SK-N-SH (cell line): ENCODE measurements around the gene MAD1L1. TPM values are rescaled to one million over a fixed set of nuclear protein-coding genes. Genes with fewer than 3 reads are reported as not detected.

Source experiments
- CTCF ChIA-PET: fragments of 300-600, 350-600 bp; formaldehyde crosslinking; extraction: SDS; loops from one replicate; lab custom pipeline; 2021; lab: Yijun Ruan, JAX
- POLR2A ChIA-PET: fragments of 350-600 bp; sonication (Branson Sonifier 250); formaldehyde crosslinking; extraction: SDS; loops from one replicate; lab custom pipeline; 2020; ENCODE audit warnings: antibody characterized with exemption, inconsistent platforms; lab: Yijun Ruan, JAX
- DNase-seq: peaks from one replicate; pipeline ENCODE4 v3.0.0; 2012
- H2AFZ ChIP-seq: fragments of 200-600 bp; sonication (generic); 2 replicates; pipeline ENCODE4 v1.8.1; 2016; ENCODE audit warnings: antibody characterized with exemption, mild to moderate bottlenecking, low read depth
- H3F3A ChIP-seq: fragments of 200-600 bp; sonication (generic); replicated peaks from 2 replicates; pipeline ENCODE3; 2016; ENCODE audit warnings: antibody characterized with exemption, mild to moderate bottlenecking; ENCODE audit not compliant: insufficient read depth
- H3K27ac ChIP-seq, 2 experiments: fragments of 200-500 bp in 1 of 2; fragments of 200-600 bp in 1 of 2; sonication (Bioruptor generic) in 1 of 2; sonication (generic), shearing (Covaris generic) in 1 of 2; 2 replicates each; pipeline versions ENCODE4 v1.5.1 to v1.6.1; 2014 to 2016; ENCODE audit warnings: low read depth in 2 of 2, inconsistent platforms in 1 of 2, low read length in 1 of 2, mild to moderate bottlenecking in 1 of 2, mixed read lengths in 1 of 2
- H3K27me3 ChIP-seq: fragments of 200-600 bp; sonication (generic), shearing (Covaris generic); 2 replicates; pipeline ENCODE4 v1.6.1; 2016; ENCODE audit warnings: mixed run types; ENCODE audit not compliant: insufficient read depth
- H3K36me3 ChIP-seq, 2 experiments: fragments of 200-500 bp in 1 of 2; fragments of 200-600 bp in 1 of 2; sonication (Bioruptor generic) in 1 of 2; sonication (generic) in 1 of 2; replicated peaks in 1 of 2; 2 replicates each; pipeline versions ENCODE3 to v1.5.1; 2014 to 2016; ENCODE audit warnings: low read length in 1 of 2, mild to moderate bottlenecking in 1 of 2; ENCODE audit not compliant: insufficient read depth in 2 of 2, control insufficient read depth in 1 of 2
- H3K4me1 ChIP-seq, 2 experiments: fragments of 200-500 bp in 1 of 2; fragments of 200-600 bp in 1 of 2; sonication (Bioruptor generic) in 1 of 2; sonication (generic), shearing (Covaris generic) in 1 of 2; 2 replicates each; pipeline versions ENCODE4 v1.5.1 to v1.6.1; 2014 to 2016; ENCODE audit warnings: low read depth in 1 of 2, low read length in 1 of 2, mixed run types in 1 of 2; ENCODE audit not compliant: insufficient read depth in 2 of 2, control insufficient read depth in 1 of 2
- H3K4me2 ChIP-seq: fragments of 200-600 bp; sonication (generic), shearing (Covaris generic); 2 replicates; pipeline ENCODE4 v1.6.1; 2017; ENCODE audit warnings: mixed run types
- H3K4me3 ChIP-seq, 2 experiments: fragments of 200-500 bp in 1 of 2; fragments of 200-600 bp in 1 of 2; sonication (Bioruptor generic) in 1 of 2; sonication (generic), shearing (Covaris generic) in 1 of 2; 2 replicates each; pipeline versions ENCODE4 v1.5.1 to v1.8.1; 2014 to 2016; ENCODE audit warnings: low read depth in 2 of 2, inconsistent platforms in 1 of 2, low read length in 1 of 2, mild to moderate bottlenecking in 1 of 2, mixed read lengths in 1 of 2, moderate library complexity in 1 of 2
- H3K79me2 ChIP-seq: fragments of 200-600 bp; sonication (generic); 2 replicates; pipeline ENCODE4 v1.8.1; 2017; ENCODE audit warnings: mild to moderate bottlenecking; ENCODE audit not compliant: insufficient read depth
- H3K9ac ChIP-seq: fragments of 200-600 bp; sonication (generic); 2 replicates; pipeline ENCODE4 v1.6.1; 2017; ENCODE audit warnings: mixed run types
- H3K9me2 ChIP-seq: fragments of 200-600 bp; sonication (generic); 2 replicates; pipeline ENCODE4 v1.6.1; 2017; ENCODE audit warnings: mixed run types
- H3K9me3 ChIP-seq: fragments of 200-600 bp; sonication (generic); 2 replicates; pipeline ENCODE4 v1.6.1; 2017; ENCODE audit warnings: mixed run types, mild to moderate bottlenecking, moderate library complexity
- H4K20me1 ChIP-seq: fragments of 200-600 bp; sonication (generic); 2 replicates; pipeline ENCODE4 v1.6.1; 2017; ENCODE audit warnings: mild to moderate bottlenecking, mixed run types; ENCODE audit not compliant: insufficient read depth
- EP300 ChIP-seq, 2 experiments: IDR thresholded peaks; 2 replicates each; pipeline versions ENCODE4 v1.4.0 to v1.6.1; 2012; ENCODE audit warnings: borderline replicate concordance in 1 of 2, low read depth in 1 of 2, low read length in 1 of 2
- FOSL2 ChIP-seq: IDR thresholded peaks from 2 replicates; pipeline ENCODE4 v1.4.0; 2012; ENCODE audit warnings: low read depth, mild to moderate bottlenecking, moderate library complexity, borderline replicate concordance
- FOXJ3 ChIP-seq: sonication (generic); formaldehyde crosslinking; IDR thresholded peaks from 2 replicates; pipeline ENCODE4 v1.5.1; 2020; ENCODE audit warnings: mild to moderate bottlenecking, missing genetic modification reagents
- GABPA ChIP-seq: IDR thresholded peaks from 2 replicates; pipeline ENCODE4 v1.4.0; 2012; ENCODE audit warnings: low read depth, mild to moderate bottlenecking
- IRF3 ChIP-seq: fragments of 150-350 bp; IDR thresholded peaks from 2 replicates; pipeline ENCODE4 v1.6.1; 2016; ENCODE audit warnings: mild to moderate bottlenecking, low read depth, low read length
- JUND ChIP-seq: IDR thresholded peaks from 2 replicates; pipeline ENCODE4 v1.4.0; 2012
- MEF2A ChIP-seq: IDR thresholded peaks from 2 replicates; pipeline ENCODE4 v1.4.0; 2012; ENCODE audit warnings: low read depth, borderline replicate concordance
- POLR2AphosphoS5 ChIP-seq: IDR thresholded peaks from 2 replicates; pipeline ENCODE4 v1.6.1; 2012; ENCODE audit warnings: low read depth, low read length
- REST ChIP-seq: IDR thresholded peaks from 2 replicates; pipeline ENCODE4 v1.6.1; 2012; ENCODE audit warnings: mild to moderate bottlenecking, low read depth, low read length, moderate library complexity
- TAF1 ChIP-seq: IDR thresholded peaks from 2 replicates; pipeline ENCODE4 v1.6.1; 2012; ENCODE audit warnings: low read depth, mild to moderate bottlenecking, low read length, moderate library complexity, borderline replicate concordance
- TEAD4 ChIP-seq: IDR thresholded peaks from 2 replicates; pipeline ENCODE4 v1.4.0; 2012; ENCODE audit warnings: mild to moderate bottlenecking, borderline replicate concordance; ENCODE audit not compliant: insufficient read depth
- USF2 ChIP-seq: fragments of 150-350 bp; IDR thresholded peaks from 2 replicates; pipeline ENCODE4 v1.6.1; 2017; ENCODE audit warnings: antibody characterized with exemption, low read length, low read depth, borderline replicate concordance
- WGBS: methylation state at CpG from one replicate; pipeline ENCODE4 v1.1.6; 2017; ENCODE audit warnings: low lambda C conversion rate; 5-methylcytosine and 5-hydroxymethylcytosine counted together
- polyA plus RNA-seq, 3 experiments: library from polyadenylated mRNA; depleted of rRNA; stranded (reverse); fragments of >200 nt; gene quantifications; 2 replicates each; pipeline ENCODE4 v1.2.3, GENCODE V29; 2012
- TF ChIP-seq, protein P1 (sequence below): IDR thresholded peaks from 2 replicates; pipeline ENCODE4 v1.4.0; 2012; ENCODE audit warnings: low read depth, borderline replicate concordance

MAD1L1 gene
- polyA plus RNA-seq, 1 of the 3 experiments (the other 2 are of a cell fraction), result 46.2 TPM

- no peak for DNase-seq
- no peaks in the 10 kb centered on the region for H3K36me3 ChIP-seq
- H3K4me2 ChIP-seq, result no peak overlapping the region
- CTCF ChIA-PET, result no interaction called here
- TF ChIP-seq USF2 (no peak), GABPA (no peak), TAF1 (no peak), REST (no peak), IRF3 (no peak), MEF2A (no peak), FOSL2 (no peak), FOXJ3 (CRISPR knock-in tag) (no peak), JUND (no peak), EP300 (IDR thresholded peaks at IDR 0.05; ENCODE audit: borderline replicate concordance in 1 of 2, low read depth in 1 of 2, low read length in 1 of 2) (no peak), TEAD4 (no peak), POLR2AphosphoS5 (no peak)
- TF ChIP-seq, protein P1, sequence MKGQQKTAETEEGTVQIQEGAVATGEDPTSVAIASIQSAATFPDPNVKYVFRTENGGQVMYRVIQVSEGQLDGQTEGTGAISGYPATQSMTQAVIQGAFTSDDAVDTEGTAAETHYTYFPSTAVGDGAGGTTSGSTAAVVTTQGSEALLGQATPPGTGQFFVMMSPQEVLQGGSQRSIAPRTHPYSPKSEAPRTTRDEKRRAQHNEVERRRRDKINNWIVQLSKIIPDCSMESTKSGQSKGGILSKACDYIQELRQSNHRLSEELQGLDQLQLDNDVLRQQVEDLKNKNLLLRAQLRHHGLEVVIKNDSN, result no peak
- TF ChIP-seq, all 33 proteins: peak for 0
- H4K20me1 ChIP-seq, result no peaks in the 10 kb centered on the region
- peaks cover 0 to 36% of the 10 kb centered on the region in 2 experiments; a peak in 1 of 4 replicates for H3K4me1 ChIP-seq
- no peaks in the 10 kb centered on the region for H3F3A ChIP-seq
- no peaks in the 10 kb centered on the region for H3K27me3 ChIP-seq
- POLR2A ChIA-PET, result no interaction called here
- WGBS, result 97% methylated on average over 36 of the region's 36 CpGs
- H3K27ac ChIP-seq, result no peak overlapping the region
- no peaks in the 10 kb centered on the region for H3K9me3 ChIP-seq
- H2AFZ ChIP-seq, result no peak overlapping the region
- no peak overlapping the region for H3K9ac ChIP-seq
- H3K4me3 ChIP-seq, result no peak overlapping the region
- no peaks in the 10 kb centered on the region for H3K79me2 ChIP-seq
- H3K9me2 ChIP-seq, result no peaks in the 10 kb centered on the region
These were observed 364.1 kb downstream of the MAD1L1 start for GRCh38 chr7:1868516-1869165.
